IPS-15b (cell line): Measurements from ENCODE around the gene MORN1.
"Not testable (repeated sequence)": the region's sequence is repeated elsewhere in the genome, so short reads cannot be mapped to it uniquely, and the experiment has no call there.

Experiments used
- H3K27me3 ChIP-seq: one replicate; pipeline ENCODE4 v1.6.1; 2013; ENCODE audit warnings: low read length; ENCODE audit not compliant: control insufficient read depth, insufficient read depth
- H3K36me3 ChIP-seq: one replicate; pipeline ENCODE4 v1.6.1; 2013; ENCODE audit warnings: low read length; ENCODE audit not compliant: control insufficient read depth, insufficient read depth
- H3K4me1 ChIP-seq: one replicate; pipeline ENCODE4 v1.6.1; 2013; ENCODE audit warnings: mild to moderate bottlenecking, low read length; ENCODE audit not compliant: control insufficient read depth, insufficient read depth
- H3K4me3 ChIP-seq: one replicate; pipeline ENCODE4 v1.5.1; 2013; ENCODE audit warnings: low read depth, low read length
- H3K9ac ChIP-seq: one replicate; pipeline ENCODE4 v1.6.1; 2013; ENCODE audit warnings: low read depth, mild to moderate bottlenecking, low read length
- H3K9me3 ChIP-seq: one replicate; pipeline ENCODE4 v1.6.1; 2013; ENCODE audit warnings: mild to moderate bottlenecking, low read length; ENCODE audit not compliant: control insufficient read depth, insufficient read depth

The MORN1 gene

GRCh38 chr1:2391041-2391930 is at the start of gene MORN1, which contains the start of gene RER1:
TSS of gene MORN1 (minus strand) at chr1:2391554. CDS start at chr1:2391533, 21 bp downstream.
TSS of gene RER1 (plus strand) at chr1:2391841. CDS start at chr1:2395791, 3,950 bp downstream.
- Histone ChIP-seq H3K4me1 (peaks cover 3% of the 10 kb centered on the region), H3K9me3 (no peaks in the 10 kb centered on the region), H3K9ac (peak within 1 kb of the TSS; percentile 62), H3K36me3 (peaks cover 17% of the 10 kb centered on the region), H3K4me3 (peak within 1 kb of the TSS; percentile 84), H3K27me3 (no peaks in the 10 kb centered on the region)

- not testable (repeated sequence) for H3K9ac ChIP-seq, H3K4me1 ChIP-seq, H3K36me3 ChIP-seq, H3K4me3 ChIP-seq, H3K9me3 ChIP-seq
- H3K27me3 ChIP-seq, result peaks cover 20% of the 10 kb centered on the region
Observed at GRCh38 chr1:2440346-2440745, 49.0 kb upstream of the MORN1 start.

- Histone ChIP-seq H3K4me1 (no peaks in the 10 kb centered on the region), H3K4me3 (no peak overlapping the region), H3K9ac (no peak overlapping the region), H3K36me3 (no peaks in the 10 kb centered on the region), H3K9me3 (no peaks in the 10 kb centered on the region), H3K27me3 (peaks cover 14% of the 10 kb centered on the region)
Observed at GRCh38 chr1:2439369-2439768, 48.0 kb upstream of the MORN1 start.

GRCh38 chr1:2438641-2439040 is 47.3 kb upstream of the MORN1 start:
- H3K9ac ChIP-seq, result no peak overlapping the region
- H3K4me1 ChIP-seq, result no peaks in the 10 kb centered on the region
- no peaks in the 10 kb centered on the region for H3K36me3 ChIP-seq
- H3K27me3 ChIP-seq, result peaks cover 10% of the 10 kb centered on the region
- H3K9me3 ChIP-seq, result no peaks in the 10 kb centered on the region
- H3K4me3 ChIP-seq, result no peak overlapping the region

GRCh38 chr1:2438038-2438437 is 46.7 kb upstream of the MORN1 start:
- no peaks in the 10 kb centered on the region for H3K9me3 ChIP-seq
- peaks cover 9% of the 10 kb centered on the region for H3K27me3 ChIP-seq
- no peak overlapping the region for H3K4me3 ChIP-seq
- H3K4me1 ChIP-seq, result no peaks in the 10 kb centered on the region
- H3K36me3 ChIP-seq, result no peaks in the 10 kb centered on the region
- no peak overlapping the region for H3K9ac ChIP-seq

- Histone ChIP-seq H3K9ac (no peak overlapping the region), H3K9me3 (no peaks in the 10 kb centered on the region), H3K36me3 (no peaks in the 10 kb centered on the region), H3K4me1 (no peaks in the 10 kb centered on the region), H3K27me3 (peaks cover 5% of the 10 kb centered on the region), H3K4me3 (no peak overlapping the region)
Observed at GRCh38 chr1:2437617-2438016, 46.3 kb upstream of the MORN1 start.

GRCh38 chr1:2436876-2437275 is 45.5 kb upstream of the MORN1 start:
- no peak overlapping the region for H3K4me3 ChIP-seq
- no peak overlapping the region for H3K9ac ChIP-seq
- H3K27me3 ChIP-seq, result no peaks in the 10 kb centered on the region
- H3K36me3 ChIP-seq, result no peaks in the 10 kb centered on the region
- H3K9me3 ChIP-seq, result no peaks in the 10 kb centered on the region
- H3K4me1 ChIP-seq, result no peaks in the 10 kb centered on the region

GRCh38 chr1:2435746-2436355 is 44.5 kb upstream of the MORN1 start:
- H3K9ac ChIP-seq, result no peak overlapping the region
- no peak overlapping the region for H3K4me3 ChIP-seq
- H3K36me3 ChIP-seq, result no peaks in the 10 kb centered on the region
- H3K9me3 ChIP-seq, result no peaks in the 10 kb centered on the region
- no peaks in the 10 kb centered on the region for H3K27me3 ChIP-seq
- H3K4me1 ChIP-seq, result no peaks in the 10 kb centered on the region

GRCh38 chr1:2435091-2435490 is 43.7 kb upstream of the MORN1 start:
- Histone ChIP-seq H3K36me3 (no peaks in the 10 kb centered on the region), H3K27me3 (no peaks in the 10 kb centered on the region), H3K4me3 (no peak overlapping the region), H3K9me3 (no peaks in the 10 kb centered on the region), H3K4me1 (no peaks in the 10 kb centered on the region), H3K9ac (no peak overlapping the region)

- Histone ChIP-seq H3K4me3 (no peak overlapping the region), H3K9me3 (no peaks in the 10 kb centered on the region), H3K4me1 (no peaks in the 10 kb centered on the region), H3K9ac (no peak overlapping the region), H3K36me3 (no peaks in the 10 kb centered on the region), H3K27me3 (no peaks in the 10 kb centered on the region)
Observed at GRCh38 chr1:2433936-2434655, 42.7 kb upstream of the MORN1 start.

GRCh38 chr1:2433196-2433595 is 41.8 kb upstream of the MORN1 start:
- Histone ChIP-seq H3K4me3 (no peak overlapping the region), H3K9me3 (no peaks in the 10 kb centered on the region), H3K27me3 (no peaks in the 10 kb centered on the region), H3K36me3 (no peaks in the 10 kb centered on the region), H3K9ac (no peak overlapping the region), H3K4me1 (no peaks in the 10 kb centered on the region)
